ENCODE measurements around the gene PCNX3. TPM values are rescaled to one million over a fixed set of nuclear protein-coding genes. Genes with fewer than 3 reads are reported as not detected.

PCNX3 gene
- total RNA-seq, 3 donors from 2014 or later = 42.5 to 53.4 (median 47.5) TPM

DNA sequence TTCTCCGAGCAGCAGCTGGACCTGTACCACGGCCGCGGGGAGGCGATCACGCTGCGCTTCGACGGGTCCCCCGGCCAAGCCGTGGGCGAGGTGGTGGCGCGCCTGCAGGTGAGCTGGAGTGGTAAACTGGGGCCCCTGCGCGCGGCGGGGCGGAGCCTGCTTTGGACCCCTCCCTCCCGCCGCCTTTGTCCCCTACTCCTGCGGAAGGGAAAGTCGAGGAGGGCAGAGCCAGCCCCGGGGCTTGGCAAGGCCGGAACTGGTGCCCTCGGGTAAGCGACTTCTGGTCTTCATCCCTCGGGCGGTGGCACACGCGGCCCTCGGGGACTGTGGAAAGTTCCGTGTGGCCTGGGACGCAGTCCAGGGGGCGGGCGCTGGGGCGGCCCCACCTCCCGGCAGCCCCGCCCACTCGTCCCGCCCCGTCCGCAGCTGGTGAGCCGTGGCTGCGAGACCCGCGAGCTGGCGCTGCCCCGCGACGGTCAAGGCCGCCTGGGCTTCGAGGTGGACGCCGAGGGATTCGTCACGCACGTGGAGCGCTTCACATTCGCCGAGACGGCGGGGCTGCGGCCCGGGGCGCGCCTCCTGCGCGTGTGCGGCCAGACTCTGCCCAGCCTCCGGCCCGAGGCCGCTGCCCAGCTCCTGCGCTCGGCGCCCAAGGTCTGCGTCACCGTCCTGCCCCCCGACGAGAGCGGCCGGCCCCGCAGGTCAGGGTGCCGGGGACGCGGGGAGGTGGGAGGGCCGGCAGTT is 31.6 kb downstream of the PCNX3 start:
- TF ChIP-seq, protein P1, sequence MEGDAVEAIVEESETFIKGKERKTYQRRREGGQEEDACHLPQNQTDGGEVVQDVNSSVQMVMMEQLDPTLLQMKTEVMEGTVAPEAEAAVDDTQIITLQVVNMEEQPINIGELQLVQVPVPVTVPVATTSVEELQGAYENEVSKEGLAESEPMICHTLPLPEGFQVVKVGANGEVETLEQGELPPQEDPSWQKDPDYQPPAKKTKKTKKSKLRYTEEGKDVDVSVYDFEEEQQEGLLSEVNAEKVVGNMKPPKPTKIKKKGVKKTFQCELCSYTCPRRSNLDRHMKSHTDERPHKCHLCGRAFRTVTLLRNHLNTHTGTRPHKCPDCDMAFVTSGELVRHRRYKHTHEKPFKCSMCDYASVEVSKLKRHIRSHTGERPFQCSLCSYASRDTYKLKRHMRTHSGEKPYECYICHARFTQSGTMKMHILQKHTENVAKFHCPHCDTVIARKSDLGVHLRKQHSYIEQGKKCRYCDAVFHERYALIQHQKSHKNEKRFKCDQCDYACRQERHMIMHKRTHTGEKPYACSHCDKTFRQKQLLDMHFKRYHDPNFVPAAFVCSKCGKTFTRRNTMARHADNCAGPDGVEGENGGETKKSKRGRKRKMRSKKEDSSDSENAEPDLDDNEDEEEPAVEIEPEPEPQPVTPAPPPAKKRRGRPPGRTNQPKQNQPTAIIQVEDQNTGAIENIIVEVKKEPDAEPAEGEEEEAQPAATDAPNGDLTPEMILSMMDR (IDR thresholded peaks at IDR 0.05) = no peak
- Histone ChIP-seq H3K4me3 (peak overlapping the region; percentile 17), H3K4me1 (ENCODE audit: low read depth) (peaks cover 10% of the 10 kb centered on the region), H3K9me3 (no peaks in the 10 kb centered on the region), H3K36me3 (ENCODE audit: low read depth) (no peaks in the 10 kb centered on the region)
- intact Hi-C loops (cut with DNase I, micrococcal nuclease) = no loop called here
- ATAC-seq (peak; percentile 82), DNase-seq (peak; percentile 71 to 84 (median 73))

DNA sequence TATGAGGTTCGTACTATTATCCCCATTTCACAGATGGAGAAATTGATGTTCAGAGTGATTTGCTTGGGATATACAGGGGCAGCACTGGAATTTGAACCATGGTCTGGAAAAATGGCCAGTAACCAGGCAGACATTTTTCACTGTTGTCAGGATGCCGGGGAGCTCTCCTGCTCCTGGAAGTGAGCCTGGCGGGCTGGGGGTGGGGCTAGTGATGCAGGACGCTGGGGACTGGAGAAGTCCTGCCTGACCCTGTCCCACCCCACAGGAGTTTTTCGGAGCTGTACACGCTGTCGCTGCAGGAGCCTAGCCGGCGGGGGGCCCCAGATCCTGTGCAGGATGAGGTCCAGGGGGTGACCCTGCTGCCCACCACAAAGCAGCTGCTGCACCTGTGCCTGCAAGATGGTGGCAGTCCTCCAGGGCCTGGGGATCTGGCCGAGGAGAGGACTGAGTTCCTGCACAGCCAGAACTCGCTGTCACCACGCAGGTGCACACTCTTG is 33.5 kb downstream of the PCNX3 start:
- intact Hi-C loops (cut with DNase I, micrococcal nuclease) = no loop called here
- DNase-seq (peak in 1 of 3 donors; percentile 52), ATAC-seq (no peak)
- H3K4me1 ChIP-seq (ENCODE audit: low read depth) = peaks cover 22% of the 10 kb centered on the region
- no peaks in the 10 kb centered on the region for H3K9me3 ChIP-seq
- H3K36me3 ChIP-seq (ENCODE audit: low read depth) = no peaks in the 10 kb centered on the region
- H3K4me3 ChIP-seq = no peak overlapping the region
- TF ChIP-seq, protein P1 (IDR thresholded peaks at IDR 0.05) = no peak

DNA sequence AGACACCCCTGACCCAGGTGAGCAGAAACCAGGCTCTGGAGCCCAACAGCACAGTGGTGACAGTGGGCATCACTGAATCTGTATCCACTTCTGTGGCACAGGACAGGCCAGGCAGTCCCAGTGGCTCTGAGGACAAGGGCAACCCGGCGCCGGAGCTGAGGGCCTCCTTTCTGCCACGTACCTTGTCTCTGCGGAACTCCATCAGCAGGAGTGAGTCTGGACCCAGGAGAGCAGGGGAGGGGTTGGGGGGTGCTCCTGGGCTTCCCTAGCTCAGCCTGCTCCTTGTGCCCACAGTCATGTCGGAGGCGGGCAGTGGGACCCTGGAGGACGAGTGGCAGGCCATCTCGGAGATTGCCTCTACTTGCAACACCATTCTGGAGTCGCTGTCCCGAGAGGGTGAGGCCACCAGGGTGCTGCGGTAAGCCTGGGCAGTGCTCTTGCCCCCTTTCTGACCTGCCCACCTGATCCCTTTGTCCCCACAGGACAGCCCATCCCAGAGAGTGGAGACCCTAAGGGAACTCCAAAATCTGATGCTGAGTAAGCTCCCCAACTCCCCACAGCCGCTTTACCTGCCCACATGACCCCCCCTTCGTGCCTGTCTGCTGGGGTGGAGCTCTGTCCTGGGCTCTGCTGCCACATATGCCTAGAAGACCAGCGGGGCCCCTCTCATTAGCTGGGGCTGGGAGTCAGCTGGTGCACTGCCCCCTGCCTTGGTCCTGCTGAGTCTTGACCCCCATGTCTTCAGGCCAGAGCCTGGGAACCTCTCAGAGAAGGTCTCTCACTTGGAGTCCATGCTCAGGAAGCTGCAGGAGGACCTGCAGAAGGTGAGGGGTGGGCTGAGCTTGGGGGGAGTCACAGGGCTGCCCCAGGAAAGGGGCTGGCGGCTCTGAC is 34.3 kb downstream of the PCNX3 start:
- DNase-seq (peak in 2 of 3 donors; percentile 32 to 55), ATAC-seq (no peak)
- no peaks in the 10 kb centered on the region for H3K9me3 ChIP-seq
- H3K36me3 ChIP-seq (ENCODE audit: low read depth) = no peaks in the 10 kb centered on the region
- TF ChIP-seq, protein P1 (IDR thresholded peaks at IDR 0.05) = no peak
- no peak overlapping the region for H3K4me3 ChIP-seq
- H3K4me1 ChIP-seq (ENCODE audit: low read depth) = peaks cover 28% of the 10 kb centered on the region
- intact Hi-C loops (cut with DNase I, micrococcal nuclease) = no loop called here

DNA sequence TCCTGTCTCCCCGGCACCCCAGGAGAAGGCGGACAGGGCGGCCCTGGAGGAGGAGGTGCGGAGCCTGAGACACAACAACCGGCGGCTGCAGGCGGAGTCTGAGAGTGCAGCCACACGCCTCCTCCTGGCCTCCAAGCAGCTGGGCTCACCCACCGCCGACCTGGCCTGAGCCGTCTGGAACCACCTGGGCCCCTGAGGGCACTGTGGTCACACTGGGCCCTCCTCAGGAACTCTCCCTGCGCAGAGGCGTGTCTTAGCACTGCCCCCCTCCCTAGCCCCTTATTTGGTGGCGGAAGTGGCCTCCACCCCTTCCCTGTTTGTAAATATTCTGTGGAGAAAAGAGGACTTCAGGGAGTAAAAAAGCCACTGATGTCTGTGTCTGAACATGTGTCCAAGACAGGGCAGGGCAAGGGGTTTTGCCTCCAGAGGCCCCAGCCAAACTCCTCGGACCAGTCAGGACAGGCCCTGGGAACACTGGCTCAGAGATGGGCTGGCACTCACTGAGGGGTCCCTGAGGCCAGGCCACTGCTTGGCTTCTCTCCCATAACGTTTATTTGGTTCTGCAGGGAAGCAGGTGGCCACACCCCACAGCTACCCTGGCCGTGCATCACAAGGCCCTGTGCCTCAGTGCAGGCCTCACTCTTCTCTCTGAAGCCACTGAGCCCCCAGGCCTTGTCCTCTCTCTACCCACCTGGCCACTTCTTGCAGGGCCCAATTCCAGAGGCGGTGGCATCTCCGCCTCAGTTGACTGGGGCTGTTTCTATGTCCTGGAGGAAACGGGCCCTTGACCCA is 35.2 kb downstream of the PCNX3 start:
- no peaks in the 10 kb centered on the region for H3K36me3 ChIP-seq (ENCODE audit: low read depth)
- DNase-seq (peak in 2 of 3 donors; percentile 42 to 71), ATAC-seq (no peak)
- no peaks in the 10 kb centered on the region for H3K9me3 ChIP-seq
- no peak overlapping the region for H3K4me3 ChIP-seq
- TF ChIP-seq, protein P1 (IDR thresholded peaks at IDR 0.05) = no peak
- intact Hi-C loops (cut with DNase I, micrococcal nuclease) = no loop called here
- H3K4me1 ChIP-seq (ENCODE audit: low read depth) = peaks cover 28% of the 10 kb centered on the region

DNA sequence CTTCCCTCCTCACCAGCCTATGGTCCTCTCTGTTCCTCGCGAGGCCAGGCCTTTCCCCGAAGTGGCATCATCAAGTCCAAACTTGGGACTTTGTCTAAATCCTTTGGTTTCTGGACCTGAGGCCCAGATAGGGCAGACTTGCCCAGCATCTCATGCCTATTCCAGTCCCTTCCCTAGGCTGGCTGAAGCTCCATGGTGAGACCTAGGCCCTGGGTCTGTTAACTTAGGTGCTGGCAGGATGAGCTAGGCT is 35.7 kb downstream of the PCNX3 start:
- intact Hi-C loops (cut with DNase I, micrococcal nuclease) = no loop called here
- DNase-seq = no peak
- Histone ChIP-seq H3K4me1 (ENCODE audit: low read depth) (peaks cover 28% of the 10 kb centered on the region), H3K4me3 (no peak overlapping the region), H3K36me3 (ENCODE audit: low read depth) (no peaks in the 10 kb centered on the region), H3K9me3 (no peaks in the 10 kb centered on the region)
- TF ChIP-seq, protein P1 (IDR thresholded peaks at IDR 0.05) = no peak
- ATAC-seq = no peak
